H9 (cell line): Measurements from ENCODE around the gene SETDB2. TPM values are rescaled to one million over a fixed set of nuclear protein-coding genes. Genes with fewer than 3 reads are reported as not detected.

Experiments
- DNase-seq: peaks from one replicate; pipeline ENCODE4 v3.0.0-alpha.2; 2017
- H2AFZ ChIP-seq: one replicate; pipeline ENCODE4 v1.6.1; 2013; ENCODE audit warnings: mild to moderate bottlenecking, low read length, control low read depth, moderate library complexity
- H2AK5ac ChIP-seq: 2 replicates; pipeline ENCODE4 v1.6.1; 2013; ENCODE audit warnings: low read length, control low read depth, mixed read lengths; ENCODE audit not compliant: insufficient read length
- H2BK120ac ChIP-seq: one replicate; pipeline ENCODE4 v1.6.1; 2013; ENCODE audit warnings: low read depth, mild to moderate bottlenecking, low read length, control low read depth, inconsistent platforms; ENCODE audit not compliant: poor library complexity, severe bottlenecking
- H2BK12ac ChIP-seq: 2 replicates; pipeline ENCODE4 v1.6.1; 2013; ENCODE audit warnings: low read length, control low read depth, mixed read lengths, low read depth; ENCODE audit not compliant: insufficient read length
- H2BK15ac ChIP-seq: 2 replicates; pipeline ENCODE4 v1.6.1; 2013; ENCODE audit warnings: low read depth, low read length, control low read depth
- H2BK20ac ChIP-seq: one replicate; pipeline ENCODE4 v1.6.1; 2013; ENCODE audit warnings: low read depth, mild to moderate bottlenecking, low read length, control low read depth, inconsistent platforms; ENCODE audit not compliant: poor library complexity, severe bottlenecking
- H2BK5ac ChIP-seq: 2 replicates; pipeline ENCODE4 v1.6.1; 2013; ENCODE audit warnings: low read length, control low read depth, mixed read lengths; ENCODE audit not compliant: insufficient read length
- H3K14ac ChIP-seq: 2 replicates; pipeline ENCODE4 v1.6.1; 2013; ENCODE audit warnings: low read length, control low read depth; ENCODE audit not compliant: insufficient read depth
- H3K18ac ChIP-seq: 2 replicates; pipeline ENCODE4 v1.6.1; 2013; ENCODE audit warnings: low read depth, mild to moderate bottlenecking, mixed read lengths, low read length, control low read depth; ENCODE audit not compliant: insufficient read length
- H3K23ac ChIP-seq: 2 replicates; pipeline ENCODE4 v1.6.1; 2013; ENCODE audit warnings: low read length, control low read depth, mixed read lengths, low read depth; ENCODE audit not compliant: insufficient read length
- H3K23me2 ChIP-seq: 2 replicates; pipeline ENCODE4 v1.6.1; 2013; ENCODE audit warnings: low read depth, mild to moderate bottlenecking, mixed read lengths, low read length, control low read depth; ENCODE audit not compliant: insufficient read length, poor library complexity, severe bottlenecking
- H3K27ac ChIP-seq: 2 replicates; pipeline ENCODE4 v1.5.1; 2013; ENCODE audit warnings: low read length, control low read depth, mixed read lengths, low read depth; ENCODE audit not compliant: insufficient read length
- H3K27me3 ChIP-seq: 2 replicates; pipeline ENCODE4 v1.6.1; 2013; ENCODE audit warnings: low read length, control low read depth, inconsistent platforms; ENCODE audit not compliant: insufficient read depth
- H3K4ac ChIP-seq: 2 replicates; pipeline ENCODE4 v1.6.1; 2013; ENCODE audit warnings: low read depth, mild to moderate bottlenecking, control low read depth, inconsistent platforms, low read length, moderate library complexity
- H3K4me1 ChIP-seq: 2 replicates; pipeline ENCODE4 v1.6.1; 2013; ENCODE audit warnings: low read length, control low read depth, inconsistent platforms; ENCODE audit not compliant: insufficient read depth
- H3K4me2 ChIP-seq: 2 replicates; pipeline ENCODE4 v1.6.1; 2013; ENCODE audit warnings: low read length, control low read depth, mixed read lengths; ENCODE audit not compliant: insufficient read length, insufficient read depth
- H3K56ac ChIP-seq: 2 replicates; pipeline ENCODE4 v1.6.1; 2013; ENCODE audit warnings: low read depth, mild to moderate bottlenecking, mixed read lengths, low read length, control low read depth; ENCODE audit not compliant: insufficient read length
- H3K79me1 ChIP-seq: 2 replicates; pipeline ENCODE4 v1.6.1; 2013; ENCODE audit warnings: low read depth, mild to moderate bottlenecking, moderate library complexity, low read length, control low read depth, inconsistent platforms; ENCODE audit not compliant: insufficient read depth, poor library complexity, severe bottlenecking
- H3K79me2 ChIP-seq: 2 replicates; pipeline ENCODE4 v1.6.1; 2013; ENCODE audit warnings: low read length, control low read depth, inconsistent platforms; ENCODE audit not compliant: insufficient read depth
- H3K9ac ChIP-seq: 2 replicates; pipeline ENCODE4 v1.6.1; 2013; ENCODE audit warnings: low read length, control low read depth, mixed read lengths; ENCODE audit not compliant: insufficient read length; ENCODE audit errors: extremely low read depth
- H3K9me3 ChIP-seq: one replicate; pipeline ENCODE4 v1.6.1; 2013; ENCODE audit warnings: low read depth, low read length, inconsistent platforms; ENCODE audit not compliant: control insufficient read depth
- H3T11ph ChIP-seq: one replicate; pipeline ENCODE4 v1.6.1; 2013; ENCODE audit warnings: mild to moderate bottlenecking, low read length, control low read depth, inconsistent platforms
- H4K20me1 ChIP-seq: one replicate; pipeline ENCODE4 v1.6.1; 2013; ENCODE audit not compliant: control insufficient read depth, insufficient read length, insufficient read depth
- H4K5ac ChIP-seq: 2 replicates; pipeline ENCODE4 v1.6.1; 2013; ENCODE audit warnings: low read depth, mild to moderate bottlenecking, mixed read lengths, low read length, control low read depth; ENCODE audit not compliant: insufficient read length
- H4K8ac ChIP-seq: replicated peaks from 2 replicates; pipeline ENCODE4 v1.6.1; 2013; ENCODE audit warnings: low read length, control low read depth, mixed read lengths, low read depth; ENCODE audit not compliant: insufficient read length
- H4K91ac ChIP-seq: 2 replicates; pipeline ENCODE4 v1.6.1; 2013; ENCODE audit warnings: low read depth, mild to moderate bottlenecking, moderate library complexity, mixed read lengths, low read length, control low read depth; ENCODE audit not compliant: insufficient read length
- H3K27ac Mint-ChIP-seq, 3 experiments: 2 replicates in 2 of 3; 3 replicates in 1 of 3; pipeline ENCODE4 v1.8.0; 2020 to 2021; ENCODE audit warnings: mixed read lengths in 3 of 3, mild to moderate bottlenecking in 1 of 3, moderate library complexity in 1 of 3
- H3K27me3 Mint-ChIP-seq: 2 replicates; pipeline ENCODE4 v1.8.0; 2021; ENCODE audit warnings: low read depth, mild to moderate bottlenecking, moderate library complexity, mixed read lengths
- H3K36me3 Mint-ChIP-seq, 3 experiments: 2 replicates in 2 of 3; 3 replicates in 1 of 3; pipeline ENCODE4 v1.8.0; 2020 to 2021; ENCODE audit warnings: low read depth in 3 of 3, mixed read lengths in 3 of 3; ENCODE audit not compliant: insufficient read depth in 1 of 3
- H3K4me1 Mint-ChIP-seq, 2 experiments: 2 replicates each; pipeline ENCODE4 v1.8.0; 2020; ENCODE audit warnings: mixed read lengths in 2 of 2
- H3K4me3 Mint-ChIP-seq, 2 experiments: 2 replicates in 1 of 2; 3 replicates in 1 of 2; pipeline ENCODE4 v1.8.0; 2020 to 2021; ENCODE audit warnings: mild to moderate bottlenecking in 2 of 2, mixed read lengths in 2 of 2, moderate library complexity in 1 of 2
- H3K9me3 Mint-ChIP-seq, 2 experiments: 2 replicates in 1 of 2; 3 replicates in 1 of 2; pipeline ENCODE4 v1.8.0; 2020; ENCODE audit warnings: mild to moderate bottlenecking in 2 of 2, mixed read lengths in 2 of 2, moderate library complexity in 1 of 2
- WGBS: extraction: QIAGEN DNeasy Blood & Tissue Kit; methylation state at CpG from one replicate; pipeline ENCODE4 v1.1.7; 2013; ENCODE audit warnings: missing lambda C conversion rate, low lambda C conversion rate, mixed read lengths; ENCODE audit not compliant: insufficient read length; ENCODE audit errors: extremely low coverage; 5-methylcytosine and 5-hydroxymethylcytosine counted together
- total RNA-seq: library from RNA; stranded (reverse); gene quantifications from 2 replicates; pipeline ENCODE4 v1.2.1, GENCODE V29; 2021
- TF ChIP-seq, protein P1 (sequence below): fragments of 200-600 bp; sonication (generic); conservative IDR thresholded peaks from 3 replicates; pipeline ENCODE4 v1.8.0; 2021; ENCODE audit warnings: antibody characterized with exemption, mild to moderate bottlenecking

SETDB2 gene
- total RNA-seq, 1 experiment from 2014 or later, result 5.7 TPM

DNA sequence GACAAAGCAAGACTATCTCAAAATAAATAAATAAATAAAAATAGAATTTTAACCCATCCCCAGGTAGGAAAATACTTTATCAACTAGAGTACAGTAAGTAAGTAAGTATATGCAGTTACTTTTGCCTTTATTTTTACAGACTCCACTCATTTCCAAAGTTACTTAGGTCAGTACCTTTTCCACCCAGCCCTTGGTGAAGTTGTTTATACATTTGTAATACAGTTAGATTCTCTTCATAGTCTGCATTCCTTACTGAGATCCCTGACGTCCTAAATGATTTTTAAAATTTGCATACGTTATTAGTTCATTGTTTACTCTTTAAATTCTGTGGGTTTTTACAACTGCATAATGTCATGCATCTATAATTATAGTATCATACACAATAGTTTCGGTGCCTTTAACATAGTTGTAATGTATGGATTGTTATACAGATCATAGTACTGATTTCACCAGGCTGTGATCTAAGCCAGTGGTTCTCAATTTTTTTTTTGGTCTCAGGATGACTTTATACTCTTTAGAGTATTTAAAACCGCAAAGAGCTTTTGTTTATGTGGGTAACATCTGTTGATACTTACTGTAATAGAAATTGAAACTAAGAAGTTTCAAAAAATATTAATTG lies 10.4 kb downstream of the SETDB2 start:
- no peak overlapping the region for H3K56ac ChIP-seq
- H3K27ac ChIP-seq, result no peak overlapping the region
- Mint-ChIP-seq H3K27me3 (no peaks in the 10 kb centered on the region), H3K36me3 (no peaks in the 10 kb centered on the region), H3K27ac (no peak overlapping the region), H3K4me3 (no peak overlapping the region), H3K9me3 (no peaks in the 10 kb centered on the region), H3K4me1 (no peaks in the 10 kb centered on the region)
- no peaks in the 10 kb centered on the region for H3K27me3 ChIP-seq
- H3K14ac ChIP-seq, result no peak overlapping the region
- H4K20me1 ChIP-seq, result no peaks in the 10 kb centered on the region
- H4K5ac ChIP-seq, result no peak overlapping the region
- H2BK5ac ChIP-seq, result no peak overlapping the region
- H3T11ph ChIP-seq, result no peak overlapping the region
- H3K4ac ChIP-seq, result no peak overlapping the region
- H2AFZ ChIP-seq, result no peak overlapping the region
- TF ChIP-seq, protein P1, sequence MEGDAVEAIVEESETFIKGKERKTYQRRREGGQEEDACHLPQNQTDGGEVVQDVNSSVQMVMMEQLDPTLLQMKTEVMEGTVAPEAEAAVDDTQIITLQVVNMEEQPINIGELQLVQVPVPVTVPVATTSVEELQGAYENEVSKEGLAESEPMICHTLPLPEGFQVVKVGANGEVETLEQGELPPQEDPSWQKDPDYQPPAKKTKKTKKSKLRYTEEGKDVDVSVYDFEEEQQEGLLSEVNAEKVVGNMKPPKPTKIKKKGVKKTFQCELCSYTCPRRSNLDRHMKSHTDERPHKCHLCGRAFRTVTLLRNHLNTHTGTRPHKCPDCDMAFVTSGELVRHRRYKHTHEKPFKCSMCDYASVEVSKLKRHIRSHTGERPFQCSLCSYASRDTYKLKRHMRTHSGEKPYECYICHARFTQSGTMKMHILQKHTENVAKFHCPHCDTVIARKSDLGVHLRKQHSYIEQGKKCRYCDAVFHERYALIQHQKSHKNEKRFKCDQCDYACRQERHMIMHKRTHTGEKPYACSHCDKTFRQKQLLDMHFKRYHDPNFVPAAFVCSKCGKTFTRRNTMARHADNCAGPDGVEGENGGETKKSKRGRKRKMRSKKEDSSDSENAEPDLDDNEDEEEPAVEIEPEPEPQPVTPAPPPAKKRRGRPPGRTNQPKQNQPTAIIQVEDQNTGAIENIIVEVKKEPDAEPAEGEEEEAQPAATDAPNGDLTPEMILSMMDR, result no peak
- no peak overlapping the region for H2AK5ac ChIP-seq
- H3K79me1 ChIP-seq, result no peaks in the 10 kb centered on the region
- H3K23ac ChIP-seq, result no peak overlapping the region
- H3K4me1 ChIP-seq, result no peaks in the 10 kb centered on the region
- no peak overlapping the region for H2BK12ac ChIP-seq
- H4K8ac ChIP-seq, result no peak overlapping the region
- H3K9ac ChIP-seq, result no peak overlapping the region
- no peaks in the 10 kb centered on the region for H3K9me3 ChIP-seq
- no peak overlapping the region for H3K18ac ChIP-seq
- no peak overlapping the region for H2BK15ac ChIP-seq
- no peak overlapping the region for H2BK20ac ChIP-seq
- no peaks in the 10 kb centered on the region for H3K79me2 ChIP-seq
- no CpG with 5 or more reads among the region's 4 CpGs for WGBS
- no peak overlapping the region for H4K91ac ChIP-seq
- H2BK120ac ChIP-seq, result no peak overlapping the region
- no peak overlapping the region for H3K4me2 ChIP-seq
- no peak for DNase-seq
- no peaks in the 10 kb centered on the region for H3K23me2 ChIP-seq
